IMR-90 (cell line): ENCODE data around the gene QTRT2. TPM values are rescaled to one million over a fixed set of nuclear protein-coding genes. Genes with fewer than 3 reads are reported as not detected.

Experiments
- ATAC-seq: fragments of 200-7000 bp; cut with Tn5 transposase; 2 replicates; pipeline ENCODE4 v1.9.1; 2020; ENCODE audit warnings: low read depth, mild to moderate bottlenecking, moderate library complexity
- BruUV-seq: library from RNA; stranded (reverse); fragments of 400-500 nt; replicated peaks from 2 replicates; lab custom pipeline; 2021; lab: Mats Ljungman, UMichigan
- CTCF ChIA-PET: fragments of 300-600 bp; formaldehyde crosslinking; extraction: SDS; loops from one replicate; lab custom pipeline; 2021; ENCODE audit warnings: antibody characterized with exemption; lab: Yijun Ruan, JAX
- POLR2A ChIA-PET: fragments of 300-600 bp; sonication (Branson Sonifier 250); formaldehyde crosslinking; loops from one replicate; lab custom pipeline; 2022; ENCODE audit warnings: antibody characterized with exemption; ENCODE audit not compliant: unreplicated experiment; lab: Charles Lee
- DNase-seq: peaks from one replicate; pipeline ENCODE4 v3.0.0; 2013
- H2AFZ ChIP-seq: replicated peaks from 2 replicates; pipeline ENCODE3; 2013; ENCODE audit warnings: low read length, mild to moderate bottlenecking; ENCODE audit not compliant: poor library complexity
- H2AK5ac ChIP-seq: 2 replicates; pipeline ENCODE4 v1.6.1; 2013; ENCODE audit warnings: low read depth, low read length, inconsistent platforms
- H2AK9ac ChIP-seq: replicated peaks from 2 replicates; pipeline ENCODE3; 2013; ENCODE audit warnings: mild to moderate bottlenecking, low read depth, low read length, moderate library complexity; ENCODE audit not compliant: poor library complexity
- H2BK120ac ChIP-seq: 2 replicates; pipeline ENCODE4 v1.6.1; 2013; ENCODE audit warnings: low read depth, low read length, inconsistent platforms
- H2BK15ac ChIP-seq: 3 replicates; pipeline ENCODE4 v1.6.1; 2013; ENCODE audit warnings: low read depth, low read length, inconsistent platforms
- H2BK20ac ChIP-seq: 2 replicates; pipeline ENCODE4 v1.6.1; 2013; ENCODE audit warnings: low read depth, mild to moderate bottlenecking, inconsistent platforms, low read length, moderate library complexity
- H2BK5ac ChIP-seq: 2 replicates; pipeline ENCODE4 v1.6.1; 2013; ENCODE audit warnings: mild to moderate bottlenecking, low read depth, low read length, inconsistent platforms; ENCODE audit not compliant: poor library complexity, severe bottlenecking
- H3K14ac ChIP-seq: replicated peaks from 2 replicates; pipeline ENCODE4 v1.6.1; 2013; ENCODE audit warnings: low read depth, low read length, inconsistent platforms
- H3K18ac ChIP-seq: 2 replicates; pipeline ENCODE4 v1.6.1; 2013; ENCODE audit warnings: low read depth, low read length, control low read depth
- H3K23ac ChIP-seq: 2 replicates; pipeline ENCODE4 v1.6.1; 2013; ENCODE audit warnings: low read depth, low read length, inconsistent platforms
- H3K27ac ChIP-seq: 2 replicates; pipeline ENCODE4 v1.5.1; 2013; ENCODE audit warnings: mild to moderate bottlenecking, control low read depth, low read length; ENCODE audit not compliant: insufficient read depth
- H3K27me3 ChIP-seq: 2 replicates; pipeline ENCODE4 v1.6.1; 2013; ENCODE audit warnings: low read length; ENCODE audit not compliant: control insufficient read depth, insufficient read depth
- H3K36me3 ChIP-seq: 2 replicates; pipeline ENCODE4 v1.6.1; 2013; ENCODE audit warnings: low read length, mixed read lengths; ENCODE audit not compliant: control insufficient read depth, insufficient read depth
- H3K4ac ChIP-seq: 2 replicates; pipeline ENCODE4 v1.6.1; 2013; ENCODE audit warnings: low read depth, low read length, inconsistent platforms
- H3K4me1 ChIP-seq: 2 replicates; pipeline ENCODE4 v1.6.1; 2013; ENCODE audit warnings: low read length, mixed read lengths; ENCODE audit not compliant: control insufficient read depth, insufficient read depth
- H3K4me2 ChIP-seq: 2 replicates; pipeline ENCODE4 v1.6.1; 2013; ENCODE audit warnings: low read depth, mild to moderate bottlenecking, control low read depth, low read length, moderate library complexity
- H3K4me3 ChIP-seq: 2 replicates; pipeline ENCODE4 v1.5.1; 2013; ENCODE audit warnings: low read depth, mild to moderate bottlenecking, control low read depth, low read length, moderate library complexity; ENCODE audit not compliant: insufficient read depth
- H3K56ac ChIP-seq: 2 replicates; pipeline ENCODE4 v1.6.1; 2013; ENCODE audit warnings: low read length, inconsistent platforms; ENCODE audit not compliant: insufficient read depth; ENCODE audit errors: extremely low read depth
- H3K79me1 ChIP-seq, 2 experiments: 2 replicates each; pipeline ENCODE4 v1.6.1; 2013; ENCODE audit warnings: low read length in 2 of 2, inconsistent platforms in 1 of 2, low read depth in 1 of 2
- H3K9ac ChIP-seq: 2 replicates; pipeline ENCODE4 v1.6.1; 2013; ENCODE audit warnings: low read depth, low read length, control low read depth
- H3K9me1 ChIP-seq: 2 replicates; pipeline ENCODE4 v1.6.1; 2013; ENCODE audit warnings: low read length, inconsistent platforms; ENCODE audit not compliant: insufficient read depth
- H3K9me3 ChIP-seq: 2 replicates; pipeline ENCODE4 v1.6.1; 2013; ENCODE audit warnings: low read length; ENCODE audit not compliant: control insufficient read depth, insufficient read depth
- H4K20me1 ChIP-seq: 2 replicates; pipeline ENCODE4 v1.6.1; 2013; ENCODE audit warnings: low read length, inconsistent platforms; ENCODE audit not compliant: insufficient read depth
- H4K5ac ChIP-seq: 2 replicates; pipeline ENCODE4 v1.6.1; 2013; ENCODE audit warnings: mild to moderate bottlenecking, low read depth, low read length, control low read depth
- H4K8ac ChIP-seq, 2 experiments: 2 replicates each; pipeline ENCODE4 v1.6.1; 2013; ENCODE audit warnings: low read depth in 2 of 2, low read length in 2 of 2, control low read depth in 1 of 2, inconsistent platforms in 1 of 2
- H4K91ac ChIP-seq: 2 replicates; pipeline ENCODE4 v1.6.1; 2013; ENCODE audit warnings: low read depth, low read length, inconsistent platforms; ENCODE audit not compliant: insufficient read depth
- BHLHE40 ChIP-seq: fragments of 150-350 bp; IDR thresholded peaks from 2 replicates; pipeline ENCODE4 v1.6.1; 2016; ENCODE audit warnings: mild to moderate bottlenecking, low read depth, low read length
- CHD1 ChIP-seq: IDR thresholded peaks from 2 replicates; pipeline ENCODE4 v1.6.1; 2012; ENCODE audit warnings: low read depth, low read length, improper control_type of control experiment
- CTCF ChIP-seq: conservative IDR thresholded peaks from 2 replicates; pipeline ENCODE4 v1.5.1; 2012; ENCODE audit warnings: mild to moderate bottlenecking, low read depth, low read length, improper control_type of control experiment
- ELK1 ChIP-seq: fragments of 150-350 bp; IDR thresholded peaks from 2 replicates; pipeline ENCODE4 v1.6.1; 2016; ENCODE audit warnings: low read depth, mild to moderate bottlenecking, low read length, moderate library complexity, borderline replicate concordance
- FOS ChIP-seq: fragments of 150-350 bp; IDR thresholded peaks from 2 replicates; pipeline ENCODE4 v1.6.1; 2016; ENCODE audit warnings: low read depth, low read length
- MAFK ChIP-seq: IDR thresholded peaks from 2 replicates; pipeline ENCODE4 v1.6.1; 2012; ENCODE audit warnings: low read depth, low read length, improper control_type of control experiment
- MAZ ChIP-seq: IDR thresholded peaks from 2 replicates; pipeline ENCODE4 v1.6.1; 2012; ENCODE audit warnings: low read depth, mild to moderate bottlenecking, low read length, improper control_type of control experiment, moderate library complexity, borderline replicate concordance
- NFE2L2 ChIP-seq: fragments of 150-350 bp; IDR thresholded peaks from 2 replicates; pipeline ENCODE4 v1.6.1; 2016; ENCODE audit warnings: low read depth, mild to moderate bottlenecking, low read length
- POLR2A ChIP-seq: IDR thresholded peaks from 2 replicates; pipeline ENCODE4 v1.6.1; 2012; ENCODE audit warnings: mild to moderate bottlenecking, low read depth, low read length
- RAD21 ChIP-seq: IDR thresholded peaks from 2 replicates; pipeline ENCODE4 v1.6.1; 2012; ENCODE audit warnings: low read length, improper control_type of control experiment
- RCOR1 ChIP-seq: IDR thresholded peaks from 2 replicates; pipeline ENCODE4 v1.6.1; 2012; ENCODE audit warnings: mild to moderate bottlenecking, low read length, improper control_type of control experiment; ENCODE audit not compliant: insufficient replicate concordance
- RFX5 ChIP-seq: IDR thresholded peaks from 2 replicates; pipeline ENCODE4 v1.8.0; 2012; ENCODE audit warnings: low read depth, mild to moderate bottlenecking, low read length, moderate library complexity
- SMC3 ChIP-seq: fragments of 150-350 bp; IDR thresholded peaks from 2 replicates; pipeline ENCODE4 v1.6.1; 2016; ENCODE audit warnings: low read depth, mild to moderate bottlenecking, antibody characterized with exemption, low read length, moderate library complexity
- WGBS, 2 experiments: methylation state at CpG; one replicate each; pipeline versions ENCODE4 v1.1.5 to v1.1.7; 2013; ENCODE audit warnings: missing lambda C conversion rate in 2 of 2; ENCODE audit not compliant: insufficient read length in 1 of 2; ENCODE audit errors: extremely low coverage in 2 of 2; 5-methylcytosine and 5-hydroxymethylcytosine counted together
- dilution Hi-C: fragments of 300-500 bp; cut with HindIII; formaldehyde crosslinking; loops from one replicate; pipeline ENCODE4 v1.14.3; 2018; ENCODE audit warnings: low sequenced_read_pairs; ENCODE audit not compliant: unreplicated experiment
- in situ Hi-C: fragments of 300-500 bp; cut with MboI; formaldehyde crosslinking; loops from 3 replicates; pipeline ENCODE4 v1.14.3; 2019; ENCODE audit warnings: low sequenced_read_pairs, inconsistent platforms, mixed read lengths
- intact Hi-C: fragments of 100-400 bp; cut with micrococcal nuclease; formaldehyde crosslinking; loops from 2 replicates; pipeline ENCODE4 v1.10.0; 2022
- polyA plus RNA-seq, 3 experiments: library from polyadenylated mRNA; depleted of rRNA; stranded (reverse); fragments of >200 nt; gene quantifications; 2 replicates each; pipeline ENCODE4 v1.2.3, GENCODE V29; 2012; ENCODE audit warnings: low replicate concordance in 1 of 3
- total RNA-seq: library from RNA; depleted of rRNA; stranded (reverse); fragments of >200 nt; gene quantifications from 2 replicates; pipeline ENCODE4 v1.2.3, GENCODE V29; 2012
- TF ChIP-seq, protein P1 (sequence below): fragments of 150-350 bp; IDR thresholded peaks from 2 replicates; pipeline ENCODE4 v1.6.1; 2017; ENCODE audit warnings: mild to moderate bottlenecking, antibody characterized with exemption, low read length, low read depth

QTRT2 gene
- total and polyA plus RNA-seq, 2 of the 4 experiments (the other 2 are of a cell fraction), result 7.3 to 15.6 TPM

DNA sequence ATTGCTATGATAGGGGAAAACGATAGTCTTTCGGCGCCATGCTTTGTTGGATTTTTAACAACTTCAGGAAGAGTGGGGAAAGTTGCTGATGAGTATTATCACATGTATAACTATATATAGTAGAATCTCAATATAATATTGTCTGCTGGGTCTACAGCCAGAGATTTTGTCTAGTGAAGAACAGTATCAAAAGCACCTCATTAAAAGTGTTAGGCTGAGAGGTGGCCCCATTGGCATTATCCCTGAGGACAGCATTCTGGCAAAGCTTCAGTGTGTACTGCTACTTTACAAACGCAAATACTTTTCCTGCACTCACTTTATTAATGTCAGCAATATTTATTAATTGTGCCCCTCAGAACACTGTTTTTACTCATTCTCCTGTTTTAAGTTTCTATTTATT lies 11.8 kb downstream of the QTRT2 start:
- CTCF ChIA-PET, result no interaction called here

More for the DNA sequence above, 11.8 kb downstream of the QTRT2 start:
- no CpG with 5 or more reads among the region's 4 CpGs for WGBS, 2 experiments
- no peak overlapping the region for H3K9ac ChIP-seq
- H3K23ac ChIP-seq, result no peak overlapping the region
- H2AK9ac ChIP-seq, result no peak overlapping the region
- H3K56ac ChIP-seq, result no peak overlapping the region
- intact Hi-C loops (no loop called here), in situ Hi-C loops (loop anchor here (10.0 kb wide), 1 partner anchor 224 kb away; no protein-coding TSS in a partner anchor), dilution Hi-C loops (no loop called here)
- H4K91ac ChIP-seq, result no peak overlapping the region
- no peak overlapping the region for H4K8ac ChIP-seq
- H3K36me3 ChIP-seq, result peaks cover 10% of the 10 kb centered on the region
- no peak overlapping the region for H2BK5ac ChIP-seq
- DNase-seq (no peak), ATAC-seq (no peak)
- no peak overlapping the region for H3K27ac ChIP-seq
- H2BK15ac ChIP-seq, result no peak overlapping the region
- H2BK120ac ChIP-seq, result no peak overlapping the region
- no peak overlapping the region for H2AK5ac ChIP-seq
- no peak overlapping the region for H3K4ac ChIP-seq
- no peak overlapping the region for H3K4me3 ChIP-seq
- H3K4me2 ChIP-seq, result no peak overlapping the region
- H3K79me1 ChIP-seq, result peaks cover 10 to 21% of the 10 kb centered on the region in 2 experiments
- no peak for TF ChIP-seq CTCF
- TF ChIP-seq NFE2L2, result no peak
- TF ChIP-seq POLR2A, result no peak
- TF ChIP-seq MAZ, result no peak
- TF ChIP-seq RFX5, result no peak
- TF ChIP-seq RAD21, result no peak
- TF ChIP-seq SMC3, result no peak
- TF ChIP-seq RCOR1, result no peak
- TF ChIP-seq ELK1, result no peak
- no peak for TF ChIP-seq BHLHE40
- no peak for TF ChIP-seq CHD1
- TF ChIP-seq FOS, result no peak
- no peak for TF ChIP-seq MAFK
- TF ChIP-seq, protein P1, sequence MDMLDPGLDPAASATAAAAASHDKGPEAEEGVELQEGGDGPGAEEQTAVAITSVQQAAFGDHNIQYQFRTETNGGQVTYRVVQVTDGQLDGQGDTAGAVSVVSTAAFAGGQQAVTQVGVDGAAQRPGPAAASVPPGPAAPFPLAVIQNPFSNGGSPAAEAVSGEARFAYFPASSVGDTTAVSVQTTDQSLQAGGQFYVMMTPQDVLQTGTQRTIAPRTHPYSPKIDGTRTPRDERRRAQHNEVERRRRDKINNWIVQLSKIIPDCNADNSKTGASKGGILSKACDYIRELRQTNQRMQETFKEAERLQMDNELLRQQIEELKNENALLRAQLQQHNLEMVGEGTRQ, result no peak
- no peak overlapping the region for H2BK20ac ChIP-seq
- POLR2A ChIA-PET, result no interaction called here
- no peaks in the 10 kb centered on the region; the same call in 1 of the 2 replicates for H4K20me1 ChIP-seq
- no peaks in the 10 kb centered on the region for H3K4me1 ChIP-seq
- no peaks in the 10 kb centered on the region; the same call in 1 of the 2 replicates for H3K9me1 ChIP-seq
- no peak overlapping the region for H4K5ac ChIP-seq
- no peak overlapping the region for H2AFZ ChIP-seq
- no peaks in the 10 kb centered on the region for H3K27me3 ChIP-seq
- BruUV-seq, result no TSS peak
- no peak overlapping the region for H3K14ac ChIP-seq
- no peaks in the 10 kb centered on the region for H3K9me3 ChIP-seq
- H3K18ac ChIP-seq, result no peak overlapping the region
